NCI-H2171 treated with DMSO at 0.1 percent for 48 hours (cell line): ENCODE data around the gene ZNF335.
"Not testable (repeated sequence)": the region's sequence is repeated elsewhere in the genome, so short reads cannot be mapped to it uniquely, and the experiment has no call there.

Source experiments
- DNase-seq: peaks from one replicate; lab custom pipeline; 2025; lab: John Stamatoyannopoulos, UW

Gene ZNF335

DNA sequence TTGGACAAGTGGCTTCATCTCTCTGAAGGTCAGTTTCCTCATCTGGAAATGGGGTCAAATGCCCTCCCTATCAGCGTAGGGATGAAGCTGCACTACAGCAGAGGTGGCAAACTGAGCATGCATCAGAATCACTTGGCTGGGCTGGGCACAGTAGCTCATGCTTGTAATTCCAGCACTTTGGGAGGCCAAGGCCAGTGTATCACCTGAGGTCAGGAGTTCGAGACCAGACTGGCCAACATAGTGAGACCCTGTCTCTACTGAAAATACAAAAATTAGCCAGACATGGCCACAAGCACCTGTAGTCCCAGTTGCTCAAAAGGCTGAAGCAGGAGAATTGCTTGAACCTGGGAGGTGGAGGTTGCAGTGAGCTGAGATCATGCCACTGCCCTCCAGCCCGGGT lies 30.0 kb upstream of the ZNF335 start:
- no peak for DNase-seq

DNA sequence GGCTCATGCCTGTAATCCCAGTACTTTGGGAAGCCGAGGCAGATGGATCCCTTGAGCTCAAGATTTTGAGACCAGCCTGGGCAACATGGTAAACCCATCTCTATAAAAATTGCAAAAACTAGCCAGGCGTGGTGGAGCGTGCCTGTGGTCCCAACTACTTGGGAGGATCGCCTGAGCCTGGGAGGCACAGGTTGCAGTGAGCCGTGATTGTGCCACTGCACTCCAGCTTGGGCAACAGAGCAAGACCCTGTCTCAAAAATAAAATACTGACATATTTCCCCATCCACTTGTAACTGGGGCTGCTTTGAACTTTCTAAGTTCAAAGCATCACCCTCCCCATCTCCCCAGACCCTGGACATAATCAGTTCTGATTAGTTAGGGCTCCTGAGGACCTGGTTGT lies 29.5 kb upstream of the ZNF335 start:
- DNase-seq, result no peak

DNA sequence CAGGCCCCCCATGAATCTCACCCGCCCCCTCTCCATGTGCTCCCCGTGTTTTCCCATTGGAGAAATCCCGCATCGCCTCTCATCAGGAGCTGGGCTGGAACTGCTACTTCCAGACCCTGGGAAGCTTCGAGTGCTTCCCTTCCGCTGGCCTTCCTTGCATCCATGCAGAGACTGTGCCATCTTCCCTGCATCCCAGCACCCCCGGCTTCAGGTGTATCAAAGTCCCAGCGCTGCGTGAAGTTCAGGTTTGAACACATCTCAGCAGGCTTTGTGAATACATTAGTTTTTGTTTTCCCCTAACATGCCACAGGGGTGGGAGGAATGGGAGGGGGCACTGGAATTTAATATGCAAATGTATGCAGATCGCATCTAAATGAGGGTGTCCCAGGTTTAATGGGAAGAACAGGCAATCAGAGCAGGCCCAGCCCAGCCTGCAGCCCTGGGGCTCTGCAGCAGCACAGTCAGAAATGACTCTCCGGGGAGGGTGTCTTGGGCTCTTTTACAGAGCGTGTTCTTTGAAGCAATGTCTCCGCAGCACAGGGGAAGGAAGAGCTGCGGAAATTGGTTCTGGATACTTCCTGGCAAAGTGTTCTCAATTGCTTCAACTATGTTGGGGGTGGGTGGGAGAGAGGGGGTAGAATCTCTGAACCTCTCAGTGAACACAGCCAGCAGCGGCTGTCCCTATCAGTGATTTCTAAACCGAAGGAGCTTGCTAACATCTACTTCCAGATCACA lies 28.4 kb upstream of the ZNF335 start:
- no peak for DNase-seq

DNA sequence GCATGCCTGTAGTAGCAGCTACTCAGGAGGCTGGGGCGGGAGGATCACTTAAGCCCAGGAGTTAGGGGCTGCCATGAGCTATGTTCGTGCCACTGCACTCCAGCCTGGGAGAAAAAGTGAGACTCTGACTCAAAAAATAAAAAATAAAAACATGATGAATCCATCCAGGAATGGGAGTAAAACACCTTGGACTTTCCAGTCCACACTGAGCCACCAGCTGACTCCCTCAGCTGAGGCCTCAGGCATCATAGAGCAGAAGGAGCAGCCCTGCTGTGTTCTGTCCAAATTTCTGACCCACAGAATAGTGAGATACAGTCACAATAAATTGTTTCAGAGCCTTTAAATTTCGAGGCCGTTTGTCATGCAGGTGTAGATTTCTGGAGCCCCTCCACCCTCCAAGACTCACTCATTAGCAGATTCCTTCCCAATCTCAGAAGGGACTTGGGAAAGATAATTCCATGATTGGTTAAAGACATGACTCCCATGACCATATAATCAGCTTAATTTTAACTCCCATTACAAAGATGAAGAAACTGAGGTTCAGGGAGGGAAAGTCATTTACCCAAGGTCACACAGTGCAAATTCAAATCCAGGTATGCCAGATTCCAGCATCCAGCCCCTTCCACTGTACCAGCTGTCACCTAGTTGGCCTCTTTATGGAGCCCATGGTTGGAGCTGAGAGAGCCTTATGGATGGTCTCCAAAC lies 27.7 kb upstream of the ZNF335 start:
- DNase-seq, result no peak

DNA sequence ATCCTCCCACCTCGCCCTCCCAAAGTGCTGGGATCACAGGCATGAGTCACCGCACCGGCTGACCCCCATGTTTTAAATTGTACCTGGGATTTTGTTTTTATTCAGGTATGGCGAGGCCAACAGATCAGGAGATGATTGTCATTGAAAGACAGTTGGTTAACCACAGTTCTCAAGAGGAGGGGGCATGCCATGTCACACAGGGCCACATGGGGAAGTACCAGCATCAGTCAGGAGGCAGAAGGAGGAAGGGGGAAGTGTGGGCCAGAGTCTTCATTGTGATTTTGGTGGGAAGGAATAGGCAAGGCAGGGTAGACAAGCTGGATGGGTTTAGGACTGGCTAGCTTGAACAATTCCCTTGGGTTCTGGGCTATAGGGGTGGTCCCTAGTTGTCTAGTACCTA lies 26.8 kb upstream of the ZNF335 start:
- DNase-seq, result no peak

DNA sequence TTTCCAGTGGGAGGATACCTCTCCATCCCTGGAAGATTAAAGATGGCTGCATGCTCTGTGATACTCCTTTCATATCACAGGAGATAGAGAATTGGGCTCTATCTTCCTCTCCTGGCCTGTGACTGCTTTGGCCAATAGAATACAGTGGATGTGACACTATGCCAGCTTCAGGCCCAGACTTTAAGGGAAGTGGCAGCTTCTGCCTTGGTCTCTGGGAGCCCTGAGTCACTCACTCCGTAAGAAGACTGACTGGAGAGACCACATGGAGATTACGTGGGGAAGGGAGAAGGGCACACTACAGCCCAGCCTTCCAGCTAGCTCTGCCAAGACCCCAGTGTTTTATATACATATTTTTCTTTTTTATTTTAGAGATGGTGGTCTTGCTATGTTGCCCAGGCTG lies 26.3 kb upstream of the ZNF335 start:
- DNase-seq, result no peak

DNA sequence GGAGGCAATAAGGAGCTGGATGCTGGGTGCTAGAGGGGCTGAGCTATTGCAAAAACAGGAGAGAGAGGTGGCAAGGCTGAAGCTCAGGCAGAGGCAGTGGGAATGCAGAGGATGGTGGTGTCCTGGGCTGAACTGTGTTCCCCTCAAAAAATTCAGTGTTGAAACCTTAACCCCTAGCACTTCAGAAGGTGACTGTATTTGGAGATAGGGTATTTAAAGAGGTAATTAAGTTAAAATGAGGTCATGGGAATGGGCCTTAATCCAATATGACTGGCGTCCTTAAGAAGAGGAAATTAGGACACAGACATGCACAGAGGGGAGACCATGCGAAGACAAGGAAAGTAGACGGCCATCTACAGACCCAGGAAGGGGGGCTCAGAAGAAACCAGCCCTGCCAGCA lies 25.2 kb upstream of the ZNF335 start:
- no peak for DNase-seq

DNA sequence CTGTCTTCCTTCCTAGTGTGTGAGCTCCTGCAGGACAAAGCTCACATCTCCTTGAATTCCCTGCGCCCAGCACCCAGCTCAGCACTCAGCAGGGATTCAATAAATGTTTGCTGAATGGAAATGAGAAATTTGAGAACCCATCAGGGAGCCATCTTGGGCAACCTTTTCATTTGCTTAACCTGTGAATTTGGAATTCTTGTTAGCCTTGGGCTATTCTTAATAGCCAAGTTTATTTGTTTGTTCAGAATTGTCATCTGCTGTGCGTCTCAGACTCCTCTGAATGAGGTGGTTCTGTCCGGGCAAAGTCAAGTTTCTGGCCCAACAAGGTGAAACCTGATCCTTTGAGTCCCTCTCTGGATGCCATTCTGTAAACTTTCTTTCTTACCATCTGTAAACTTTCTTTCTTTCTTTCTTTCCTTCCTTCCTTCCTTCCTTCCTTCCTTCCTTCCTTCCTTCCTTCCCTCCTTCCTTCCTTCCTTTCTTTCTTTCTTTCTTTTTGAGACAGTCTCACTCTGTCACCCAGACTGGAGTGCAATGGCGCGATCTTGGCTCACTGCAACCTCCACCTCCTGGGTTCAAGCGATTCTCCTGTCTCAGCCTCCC lies 23.6 kb upstream of the ZNF335 start:
- peak; percentile 31 for DNase-seq

DNA sequence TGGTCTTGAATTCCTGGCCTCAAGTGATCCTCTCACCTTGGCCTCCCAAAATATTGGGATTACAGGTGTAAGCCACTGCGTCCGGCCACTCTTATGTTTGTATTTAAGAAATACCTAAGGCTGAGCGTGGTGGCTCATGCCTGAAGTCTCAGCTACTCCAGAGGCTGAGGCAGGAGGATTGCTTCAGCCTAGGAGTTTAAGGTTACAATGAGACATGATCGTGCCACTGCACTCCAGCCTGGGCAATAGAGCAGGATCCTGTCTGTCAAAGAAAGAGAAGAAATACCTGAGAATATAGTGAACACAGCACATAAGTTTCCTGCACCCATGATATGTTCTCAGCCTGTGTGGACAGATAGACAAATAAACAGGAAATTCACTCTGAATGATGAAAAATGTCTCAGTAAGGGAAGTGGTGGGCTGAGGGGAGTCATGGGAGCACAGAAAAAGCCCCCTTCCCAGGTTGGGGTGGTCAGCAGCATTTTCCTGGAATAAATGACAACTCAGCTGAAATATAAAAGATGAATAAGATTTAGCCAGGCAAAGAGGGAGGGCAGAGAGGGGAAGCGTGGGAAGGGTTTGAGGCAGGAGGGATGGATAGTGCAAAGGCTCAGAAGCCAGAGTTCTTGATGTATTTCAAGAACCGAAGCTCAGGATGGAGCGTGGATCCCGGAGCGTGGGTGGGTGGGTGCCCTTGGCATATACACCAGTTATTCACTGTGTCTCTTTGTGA lies 22.9 kb upstream of the ZNF335 start:
- no peak for DNase-seq

DNA sequence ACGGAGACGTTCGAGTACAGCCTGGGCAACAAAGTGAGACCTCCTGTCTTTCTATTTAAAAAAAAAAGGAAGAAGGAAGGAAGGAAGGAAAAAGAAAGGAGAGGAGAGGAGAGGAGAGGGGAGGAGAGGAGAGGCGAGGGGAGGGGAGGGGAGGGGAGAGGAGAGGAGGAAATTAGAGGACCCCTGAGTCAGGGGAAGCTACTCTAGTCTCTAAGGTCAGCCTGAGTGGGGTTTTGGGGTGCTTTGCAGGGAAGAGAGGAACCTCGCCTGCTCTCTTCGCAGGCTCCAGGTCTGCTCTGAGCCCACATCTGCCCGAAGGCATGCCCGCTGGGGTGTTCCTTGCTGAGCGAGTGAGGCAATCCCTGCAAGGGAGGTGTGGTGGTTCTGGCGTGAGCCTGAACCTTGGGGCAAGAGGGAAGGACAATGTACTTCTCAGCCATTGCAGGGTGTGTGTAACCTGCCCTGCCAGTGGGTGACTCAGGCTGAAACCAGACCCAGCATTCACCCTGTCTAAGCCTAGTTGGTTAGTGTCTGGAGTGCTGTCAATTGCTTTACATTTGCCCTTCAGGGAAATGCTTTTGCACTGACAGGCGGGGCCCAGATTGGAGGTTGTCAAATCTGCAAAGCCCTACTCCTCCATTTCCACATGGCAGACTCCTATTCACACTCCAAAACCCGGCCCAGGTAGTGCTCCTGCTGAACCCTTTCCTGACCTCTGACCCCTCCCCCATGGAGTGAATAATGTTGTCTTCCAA lies 21.4 kb upstream of the ZNF335 start:
- no peak for DNase-seq

DNA sequence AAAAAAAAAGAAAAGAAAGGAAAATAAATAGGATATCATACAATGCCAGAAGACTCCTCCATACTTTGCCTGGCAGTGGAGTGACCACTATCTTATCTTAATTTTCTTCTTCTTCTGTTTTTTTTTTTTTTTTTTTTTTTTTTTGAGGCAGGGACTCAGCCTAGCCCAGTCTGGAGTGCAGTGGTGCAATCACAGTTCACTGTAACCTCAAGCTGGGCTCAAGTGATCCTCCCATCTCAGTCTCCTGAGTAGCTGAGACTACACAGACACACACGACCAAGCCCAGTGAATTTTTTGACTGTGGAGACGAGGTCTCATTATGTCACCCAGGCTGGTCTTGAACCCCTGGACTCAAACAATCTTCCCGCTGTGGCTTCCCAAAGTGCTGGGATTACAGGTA lies 19.6 kb upstream of the ZNF335 start:
- no peak for DNase-seq

DNA sequence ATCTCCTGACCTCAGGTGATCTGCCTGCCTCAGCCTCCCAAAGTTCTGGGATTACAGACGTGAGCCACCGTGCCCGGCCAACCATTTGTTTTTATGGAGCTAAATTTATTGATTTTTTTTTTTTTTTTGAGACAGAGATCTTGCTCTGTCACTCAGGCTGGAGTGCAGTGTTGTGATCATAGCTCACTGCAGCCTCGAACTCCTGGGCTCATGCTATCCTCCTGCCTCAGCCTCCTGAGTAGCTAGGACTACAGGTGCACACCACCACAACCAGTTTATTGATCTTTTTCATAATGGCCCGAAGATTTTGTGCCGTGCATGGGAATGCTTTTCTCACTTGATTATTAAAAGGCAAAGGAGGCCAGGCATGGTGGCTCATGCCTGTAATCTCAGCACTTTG lies 16.8 kb upstream of the ZNF335 start:
- not testable (repeated sequence) for DNase-seq

DNA sequence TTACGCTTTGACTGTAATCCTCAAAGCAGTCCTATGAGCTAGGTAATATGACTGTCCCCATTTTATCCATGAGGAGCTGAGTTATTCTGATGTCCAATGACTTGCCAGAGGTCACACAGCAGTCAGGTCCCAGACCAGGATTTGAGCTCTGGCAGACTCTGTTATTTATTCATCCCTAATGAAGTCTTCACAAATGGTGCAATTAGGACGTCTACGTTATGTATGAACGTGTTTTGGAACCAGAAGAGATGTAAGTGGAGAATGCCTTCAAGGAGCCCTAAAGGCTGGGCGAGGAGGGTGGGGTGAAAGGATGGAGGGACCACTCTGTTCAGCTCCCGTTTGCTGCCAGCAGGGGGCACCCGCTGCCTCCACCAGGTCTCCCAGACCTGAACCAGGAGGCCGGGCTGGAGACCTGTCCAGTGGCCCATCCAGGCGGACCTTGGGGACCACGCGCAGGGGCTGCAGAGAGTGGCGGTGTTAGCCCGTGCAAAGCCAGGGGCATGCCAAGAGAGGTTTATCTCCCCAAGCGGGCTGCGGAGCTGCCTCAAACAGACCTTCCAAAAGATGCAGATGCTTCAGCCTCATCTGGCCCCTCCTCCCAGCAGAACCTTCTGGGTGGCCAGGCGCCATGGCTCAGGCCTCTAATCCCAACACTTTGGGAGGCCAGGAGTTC lies 15.2 kb upstream of the ZNF335 start:
- peak; percentile 39 for DNase-seq

DNA sequence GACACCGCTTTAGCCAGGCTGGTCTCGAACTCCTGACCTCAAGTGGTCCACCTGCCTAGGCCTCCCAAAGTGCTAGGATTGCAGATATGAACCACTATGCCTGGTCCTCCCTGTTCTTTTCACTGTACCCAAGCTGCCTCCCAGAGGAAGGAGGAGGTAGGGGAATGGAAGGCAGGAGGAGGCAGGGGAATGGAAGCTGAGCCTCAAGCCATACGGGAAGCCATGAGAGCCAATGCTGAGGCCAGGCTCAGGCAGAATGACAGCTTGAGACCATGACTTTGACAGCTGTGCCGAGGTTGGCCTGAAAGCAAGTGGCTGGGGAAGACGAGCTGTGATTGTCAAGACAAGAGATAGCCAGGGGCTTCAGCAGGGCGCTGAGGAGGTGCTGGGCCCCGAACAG lies 13.6 kb upstream of the ZNF335 start:
- no peak for DNase-seq

DNA sequence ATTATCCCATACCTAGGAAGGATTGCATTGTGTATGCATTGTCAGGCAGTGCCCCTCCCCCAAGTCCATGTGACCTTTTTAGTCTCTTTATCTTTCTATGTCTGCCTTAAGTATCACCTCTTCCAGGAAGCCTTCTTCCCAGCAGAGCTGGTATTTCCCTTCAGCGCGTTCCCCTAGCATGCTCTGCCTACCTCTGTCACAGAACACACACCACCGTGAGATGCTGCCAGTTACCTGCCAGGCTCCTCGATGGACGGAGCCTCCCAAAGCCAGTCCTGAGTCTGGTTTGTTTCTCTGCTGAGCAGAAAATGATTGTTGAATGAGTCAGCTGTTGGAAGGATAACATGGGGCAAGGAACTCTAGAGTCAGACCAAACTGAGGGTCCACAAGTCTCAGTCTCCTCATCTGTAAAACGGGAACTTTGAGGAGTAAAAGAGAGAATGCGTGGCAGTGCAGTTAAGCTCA lies 11.3 kb upstream of the ZNF335 start:
- DNase-seq, result no peak

DNA sequence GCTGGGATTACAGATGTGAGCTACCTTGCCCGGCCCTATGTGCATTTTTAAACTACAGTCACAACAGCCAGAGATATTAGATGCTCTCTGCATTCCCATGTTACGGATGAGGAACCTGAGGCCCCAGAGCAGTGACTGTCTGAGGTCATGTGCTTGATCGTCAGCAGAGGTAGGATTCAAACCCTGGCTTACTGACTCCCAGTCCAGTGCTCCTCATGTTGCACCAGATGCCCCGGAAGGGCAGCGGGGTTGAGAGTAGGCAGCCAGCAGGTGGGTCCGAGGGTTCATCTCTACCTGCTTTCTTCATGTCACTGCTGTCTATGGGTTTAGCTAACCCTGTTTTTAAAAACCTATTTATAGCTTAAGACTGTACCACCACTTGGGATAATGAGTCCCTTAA lies 9.3 kb upstream of the ZNF335 start:
- no peak for DNase-seq

DNA sequence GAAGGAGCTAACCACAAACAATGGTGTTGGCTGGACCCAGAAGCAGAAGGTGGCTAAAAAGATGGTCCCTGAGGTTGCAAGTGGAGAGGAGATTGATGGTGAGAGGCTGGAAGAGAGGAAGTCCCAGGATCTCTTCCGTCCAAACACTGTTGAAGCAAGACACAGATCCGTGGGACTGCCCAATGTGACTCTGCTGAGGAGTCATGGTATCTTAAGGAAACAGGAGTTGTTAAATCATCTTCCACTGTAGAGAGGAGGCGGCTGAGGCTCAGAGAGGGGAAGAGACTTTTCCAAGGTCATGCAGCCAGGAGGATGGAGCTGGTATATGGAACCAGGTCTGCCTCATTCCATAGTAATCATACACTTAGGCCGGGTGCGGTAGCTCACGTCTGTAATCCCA lies 4.1 kb upstream of the ZNF335 start:
- DNase-seq, result no peak

DNA sequence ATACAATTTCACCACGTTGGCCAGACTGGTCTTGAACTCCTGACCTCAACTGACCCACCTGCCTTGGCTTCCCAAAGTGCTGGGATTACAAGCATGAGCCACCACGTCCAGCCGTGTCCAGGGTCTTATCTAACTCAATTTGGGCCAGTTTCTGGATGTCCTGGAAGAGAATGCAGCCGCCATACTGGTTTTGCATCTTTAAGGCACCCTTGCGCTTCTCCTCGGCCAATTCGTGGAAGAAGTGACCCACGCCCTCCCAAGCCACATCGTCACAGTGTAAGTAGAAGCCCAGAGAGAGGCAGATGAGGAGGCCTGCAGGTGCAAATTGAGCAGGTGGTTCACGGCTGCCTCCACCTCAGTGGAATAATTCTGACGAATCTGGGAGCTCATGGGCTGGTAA lies 3.7 kb upstream of the ZNF335 start:
- DNase-seq, result no peak

DNA sequence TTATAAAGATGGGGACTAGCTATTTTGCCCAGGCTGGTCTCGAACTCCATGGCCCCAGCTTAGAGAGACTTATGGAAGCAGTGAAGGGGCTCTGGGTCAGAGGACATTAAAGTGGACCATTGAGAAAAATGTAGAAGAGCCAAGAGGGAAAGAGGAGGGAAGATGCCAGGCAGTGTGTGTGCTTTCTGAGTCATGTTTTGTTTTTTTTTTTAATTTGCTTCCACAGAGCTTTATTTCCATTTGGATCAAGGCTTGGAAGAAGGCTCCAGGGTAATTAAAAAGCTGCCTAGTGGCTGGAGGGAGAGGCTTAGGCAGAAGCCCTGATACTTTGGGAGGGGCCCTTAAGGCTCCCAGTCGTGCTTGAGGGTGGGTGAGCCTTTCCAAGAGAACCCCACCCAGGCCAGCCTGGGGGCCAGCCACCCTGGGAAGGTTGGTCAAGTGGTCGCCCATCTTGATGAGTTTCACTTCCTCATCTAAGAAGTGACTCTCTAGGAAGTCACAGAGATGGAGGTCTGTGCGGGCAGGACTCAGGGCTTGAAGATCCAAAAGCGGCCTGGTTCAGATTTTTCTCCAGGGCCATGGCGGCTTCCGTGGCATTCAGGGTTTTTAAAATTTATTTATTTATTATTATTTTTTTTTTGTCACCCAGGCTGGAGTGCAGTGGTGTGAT lies 3.0 kb upstream of the ZNF335 start:
- DNase-seq, result no peak

DNA sequence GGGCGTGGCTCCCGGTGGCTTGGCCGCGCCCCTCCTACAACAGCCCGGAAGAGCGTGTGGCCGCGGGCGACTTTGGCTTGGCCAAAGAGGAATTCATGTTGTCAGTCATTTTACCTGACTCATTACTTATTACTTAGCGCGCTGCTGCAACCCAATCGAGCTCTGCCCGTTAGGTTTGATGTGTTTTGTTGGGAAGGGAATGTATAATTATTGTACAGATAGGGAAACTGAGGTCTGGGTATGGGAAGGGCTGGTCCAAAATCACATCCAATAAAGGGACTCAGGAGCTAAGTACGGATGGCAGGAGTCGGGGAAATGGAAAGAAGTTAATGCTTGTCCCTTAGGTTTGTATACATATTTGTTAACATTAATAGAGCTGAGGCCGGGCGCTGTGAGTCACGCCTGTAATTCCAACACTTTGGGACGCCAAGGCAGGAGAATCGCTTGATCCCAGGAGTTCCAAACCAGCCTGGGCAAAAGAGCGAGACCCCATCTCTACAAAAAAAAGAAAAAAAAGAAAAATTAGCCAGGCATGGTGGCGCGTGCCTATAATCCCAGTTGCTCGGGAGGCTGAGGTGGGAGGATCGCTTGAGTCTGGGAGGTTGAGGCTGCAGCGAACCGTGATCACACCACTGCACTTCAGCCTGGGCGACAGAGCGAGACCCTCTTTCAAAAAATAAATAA lies 639 bp upstream of the ZNF335 start:
- no peak for DNase-seq

DNA sequence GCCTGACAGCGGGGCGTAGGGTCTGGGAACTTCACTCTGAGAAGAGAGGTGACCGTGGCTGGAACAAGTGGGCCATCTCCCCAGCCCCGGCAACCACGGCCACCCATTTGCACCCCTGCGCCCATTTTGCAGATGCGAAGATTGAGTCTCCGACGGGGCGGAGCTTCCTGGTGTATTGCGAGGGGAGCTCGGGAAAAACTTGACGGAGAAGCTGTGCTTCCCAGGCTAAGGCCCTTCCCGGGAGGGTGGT lies 653 bp downstream of the ZNF335 start:
- DNase-seq, result no peak
